HepG2 (cell line): Measurements from ENCODE around the gene TBC1D22A. TPM values are rescaled to one million over a fixed set of nuclear protein-coding genes. Genes with fewer than 3 reads are reported as not detected.

Experiments
- ATAC-seq: fragments of 200-7000 bp; cut with Tn5 transposase; 3 replicates; pipeline ENCODE4 v1.9.1; 2020; ENCODE audit warnings: mild to moderate bottlenecking, moderate library complexity
- BruUV-seq: library from RNA; stranded (reverse); fragments of 400-500 nt; replicated peaks from 2 replicates; lab custom pipeline; 2021; lab: Mats Ljungman, UMichigan
- CTCF ChIA-PET: fragments of 300-600 bp; formaldehyde crosslinking; extraction: SDS; loops from one replicate; lab custom pipeline; 2021; ENCODE audit warnings: low total read pairs, inconsistent platforms, low intra/inter-chr PET ratio; lab: Yijun Ruan, JAX
- POLR2A ChIA-PET: fragments of 350-600 bp; sonication (Branson Sonifier 250); formaldehyde crosslinking; loops from one replicate; lab custom pipeline; 2020; ENCODE audit warnings: antibody characterized with exemption, inconsistent platforms; lab: Yijun Ruan, JAX
- DNase-seq: peaks from one replicate; pipeline ENCODE4 v3.0.0-alpha.2; 2015; ENCODE audit warnings: low spot score
- FAIRE-seq: peaks from 3 replicates; lab custom pipeline; 2011; peaks lifted over from hg19 to GRCh38; lab: Jason Lieb, UNC
- H2AFZ ChIP-seq: one replicate; pipeline ENCODE4 v1.6.1; 2011; ENCODE audit warnings: low read length, inconsistent platforms
- H3K27ac ChIP-seq: fragments of 300-600 bp; 3 replicates; pipeline ENCODE4 v1.8.0; 2011; ENCODE audit warnings: mixed run types, mild to moderate bottlenecking, mixed read lengths, low read length, inconsistent platforms; ENCODE audit not compliant: insufficient read depth; ENCODE audit errors: extremely low read length
- H3K27me3 ChIP-seq, 2 experiments: fragments of 200-600 bp in 1 of 2; 2 replicates in 1 of 2; 3 replicates in 1 of 2; pipeline versions ENCODE4 v1.6.0 to v1.8.0; 2011; ENCODE audit warnings: low read length in 2 of 2, mild to moderate bottlenecking in 2 of 2, moderate library complexity in 2 of 2, inconsistent platforms in 1 of 2; ENCODE audit not compliant: insufficient read depth in 2 of 2, control insufficient read depth in 1 of 2
- H3K36me3 ChIP-seq, 2 experiments: fragments of 200-600 bp in 1 of 2; replicated peaks in 1 of 2; 2 replicates in 1 of 2; 3 replicates in 1 of 2; pipeline versions ENCODE4 v1.5.1 to v1.8.0; 2011; ENCODE audit warnings: low read length in 2 of 2, inconsistent platforms in 1 of 2; ENCODE audit not compliant: insufficient read depth in 2 of 2, control insufficient read depth in 1 of 2
- H3K4me1 ChIP-seq: 2 replicates; pipeline ENCODE4 v1.5.1; 2012; ENCODE audit warnings: low read length, inconsistent platforms; ENCODE audit not compliant: insufficient read depth
- H3K4me2 ChIP-seq: 2 replicates; pipeline ENCODE4 v1.6.0; 2011; ENCODE audit warnings: low read depth, low read length, inconsistent platforms
- H3K4me3 ChIP-seq, 3 experiments: fragments of 200-600 bp in 1 of 3; sonication (generic), shearing (Covaris generic) in 1 of 3; replicated peaks in 1 of 3; 2 replicates each; pipeline ENCODE4 v1.5.1; 2011 to 2016; ENCODE audit warnings: low read length in 3 of 3, inconsistent platforms in 2 of 3, low read depth in 2 of 3, mild to moderate bottlenecking in 2 of 3, control low read depth in 1 of 3, mixed read lengths in 1 of 3; ENCODE audit not compliant: insufficient read depth in 1 of 3
- H3K79me2 ChIP-seq: one replicate; pipeline ENCODE4 v1.6.1; 2011; ENCODE audit warnings: low read length, inconsistent platforms; ENCODE audit not compliant: insufficient read depth
- H3K9ac ChIP-seq: 2 replicates; pipeline ENCODE4 v1.6.0; 2011; ENCODE audit warnings: mild to moderate bottlenecking, low read depth, low read length, inconsistent platforms; ENCODE audit not compliant: insufficient read depth
- H3K9me3 ChIP-seq: 2 replicates; pipeline ENCODE4 v1.5.1; 2012; ENCODE audit warnings: mild to moderate bottlenecking, low read length
- H4K20me1 ChIP-seq: 2 replicates; pipeline ENCODE4 v1.6.0; 2011; ENCODE audit warnings: inconsistent platforms, mild to moderate bottlenecking, low read length, moderate library complexity; ENCODE audit not compliant: insufficient read depth
- BRCA1 ChIP-seq: sonication (generic); formaldehyde crosslinking; IDR thresholded peaks from 2 replicates; pipeline ENCODE4 v1.4.0; 2020; ENCODE audit warnings: missing genetic modification reagents
- CREB3 ChIP-seq: sonication (generic); formaldehyde crosslinking; IDR thresholded peaks from 2 replicates; pipeline ENCODE4 v1.5.0; 2020; ENCODE audit warnings: missing genetic modification reagents
- CREBL2 ChIP-seq: sonication (generic); formaldehyde crosslinking; IDR thresholded peaks from 2 replicates; pipeline ENCODE4 v1.8.1; 2023; ENCODE audit warnings: missing genetic modification reagents, mild to moderate bottlenecking, borderline replicate concordance
- IKZF4 ChIP-seq: sonication (generic); formaldehyde crosslinking; IDR thresholded peaks from 2 replicates; pipeline ENCODE4 v1.5.1; 2020; ENCODE audit warnings: borderline replicate concordance, mild to moderate bottlenecking, low read depth, missing genetic modification reagents; ENCODE audit errors: not compliant biosample characterization
- MED13 ChIP-seq: sonication (generic); formaldehyde crosslinking; IDR thresholded peaks from 2 replicates; pipeline ENCODE4 v1.5.0; 2020; ENCODE audit warnings: missing genetic modification reagents
- NFKBIZ ChIP-seq: IDR thresholded peaks from 2 replicates; pipeline ENCODE4 v1.6.1; 2018; ENCODE audit warnings: missing genetic modification reagents, missing compliant biosample characterization
- PHF20 ChIP-seq: sonication (generic); formaldehyde crosslinking; IDR thresholded peaks from 2 replicates; pipeline ENCODE4 v1.5.0; 2020; ENCODE audit warnings: mild to moderate bottlenecking, missing genetic modification reagents
- PITX1 ChIP-seq: sonication (generic); formaldehyde crosslinking; IDR thresholded peaks from 2 replicates; pipeline ENCODE4 v1.5.1; 2020; ENCODE audit warnings: mild to moderate bottlenecking, missing genetic modification reagents
- TMF1 ChIP-seq: sonication (generic); formaldehyde crosslinking; IDR thresholded peaks from 2 replicates; pipeline ENCODE4 v1.8.1; 2022; ENCODE audit warnings: low read depth, missing genetic modification reagents
- ZFP36 ChIP-seq: fragments of 150-350 bp; IDR thresholded peaks from 2 replicates; pipeline ENCODE4 v1.6.1; 2018; ENCODE audit warnings: borderline replicate concordance, low read length, low read depth; ENCODE audit not compliant: partially characterized antibody
- ZNF546 ChIP-seq: sonication (generic); formaldehyde crosslinking; conservative IDR thresholded peaks from 2 replicates; pipeline ENCODE4 v1.8.1; 2023; ENCODE audit warnings: mild to moderate bottlenecking, missing genetic modification reagents
- WGBS: methylation state at CpG from one replicate; pipeline ENCODE4 v1.1.6; 2017; ENCODE audit warnings: low lambda C conversion rate; 5-methylcytosine and 5-hydroxymethylcytosine counted together
- in situ Hi-C: cut with HindIII; loops from 2 replicates; pipeline ENCODE4 v1.10.0; 2017; ENCODE audit warnings: low pct_unique_long_range_greater_than_20kb; ENCODE audit not compliant: extremely low pct_ligation_motif_present
- intact Hi-C: fragments of 100-400 bp; cut with micrococcal nuclease; formaldehyde crosslinking; loops from one replicate; pipeline ENCODE4 v1.10.0; 2022; ENCODE audit not compliant: unreplicated experiment
- polyA plus RNA-seq, 8 experiments: library from polyadenylated mRNA; depleted of rRNA in 3 of 8; stranded (reverse) in 7 of 8; unstranded in 1 of 8; fragments of >200 nt; fragmentation: Illumina TruSeq in 4 of 8; extraction: Trizol in 4 of 8; gene quantifications; 2 replicates each; pipeline versions ENCODE4 v1.2.1 to v1.2.3, GENCODE V29; 2011 to 2016; ENCODE audit warnings: low read depth in 4 of 8, missing spikeins in 1 of 8, mixed read lengths in 1 of 8; ENCODE audit not compliant: insufficient read depth in 1 of 8
- total RNA-seq, 5 experiments: library from RNA; depleted of rRNA; stranded (reverse); fragments of >200 nt; fragmentation: Illumina TruSeq; extraction: Trizol; gene quantifications; 2 replicates each; pipeline ENCODE4 v1.2.3, GENCODE V29; 2016; ENCODE audit warnings: low read depth in 1 of 5

Gene TBC1D22A
- total and polyA plus RNA-seq, 2 of the 13 experiments (the other 11 are each of a cell fraction or from before 2014, with no cell fraction given) = 17.3 to 18.0 TPM

GRCh38 chr22:46900549-46900948 is 138.1 kb downstream of the TBC1D22A start:
- no peaks in the 10 kb centered on the region for H4K20me1 ChIP-seq
- no peak overlapping the region for H3K27ac ChIP-seq
- H3K4me2 ChIP-seq = no peak overlapping the region
- H3K36me3 ChIP-seq = peaks cover 7 to 22% of the 10 kb centered on the region in 2 experiments; a peak in 3 of 5 replicates
- BruUV-seq = no TSS peak
- DNase-seq (no peak), FAIRE-seq (no peak), ATAC-seq (no peak)
- peaks cover 18% of the 10 kb centered on the region for H3K4me1 ChIP-seq
- in situ Hi-C loops (no loop called here), intact Hi-C loops (no loop called here)
- no peak for TF ChIP-seq CREB3 (CRISPR knock-in tag)
- TF ChIP-seq MED13 (CRISPR knock-in tag) = no peak
- no peak for TF ChIP-seq ZNF546 (CRISPR knock-in tag)
- TF ChIP-seq BRCA1 (CRISPR knock-in tag) = no peak
- TF ChIP-seq PITX1 (CRISPR knock-in tag) = no peak
- TF ChIP-seq PHF20 (CRISPR knock-in tag) = no peak
- no peak for TF ChIP-seq NFKBIZ (CRISPR knock-in tag)
- no peak overlapping the region for H3K9ac ChIP-seq
- ChIA-PET POLR2A (no interaction called here), CTCF (no interaction called here)
- H2AFZ ChIP-seq = no peak overlapping the region
- H3K4me3 ChIP-seq = no peak overlapping the region
- no peaks in the 10 kb centered on the region for H3K9me3 ChIP-seq
- 94% methylated on average over 5 of the region's 5 CpGs for WGBS
- H3K79me2 ChIP-seq = peaks cover 1% of the 10 kb centered on the region
- H3K27me3 ChIP-seq = no peaks in the 10 kb centered on the region

- H3K27ac ChIP-seq = no peak overlapping the region
- H3K4me1 ChIP-seq = peaks cover 10% of the 10 kb centered on the region
- in situ Hi-C loops (no loop called here), intact Hi-C loops (no loop called here)
- CTCF ChIA-PET = no interaction called here
- no peaks in the 10 kb centered on the region for H3K27me3 ChIP-seq
- H3K9me3 ChIP-seq = no peaks in the 10 kb centered on the region
- no peak overlapping the region for H3K4me3 ChIP-seq
- no peak overlapping the region for H3K9ac ChIP-seq
- no peak overlapping the region for H2AFZ ChIP-seq
- H3K4me2 ChIP-seq = no peak overlapping the region
- BruUV-seq = no TSS peak
- no peaks in the 10 kb centered on the region for H4K20me1 ChIP-seq
- DNase-seq = no peak
- TF ChIP-seq PITX1 (CRISPR knock-in tag) (no peak), CREBL2 (CRISPR knock-in tag) (no peak), TMF1 (no peak), IKZF4 (CRISPR knock-in tag) (no peak), ZFP36 (no peak)
- POLR2A ChIA-PET = no interaction called here
- no peak for FAIRE-seq
- peaks cover 1% of the 10 kb centered on the region for H3K79me2 ChIP-seq
- no peak for ATAC-seq
- H3K36me3 ChIP-seq = peaks cover 6 to 12% of the 10 kb centered on the region in 2 experiments; a peak in 3 of 5 replicates
- WGBS = 97% methylated on average over 14 of the region's 14 CpGs
These were observed 140.0 kb downstream of the TBC1D22A start for GRCh38 chr22:46902436-46902835.
